ENCODE data around the gene IL10RB. TPM values are rescaled to one million over a fixed set of nuclear protein-coding genes. Genes with fewer than 3 reads are reported as not detected.

Gene IL10RB
- total RNA-seq, 4 donors from 2014 or later: 28.1 to 47.7 (median 32.3) TPM

GRCh38 chr21:33293811-33294216, 27.6 kb downstream of the IL10RB start:
- peak overlapping the region in 1 of 4 donors; percentile 31 for H3K27ac ChIP-seq
- WGBS, 2 donors: 35 to 51% methylated on average over 7 of the region's 7 CpGs
- H3K9me3 ChIP-seq: no peaks in the 10 kb centered on the region
- intact Hi-C loops (cut with DNase I): no loop called here
- peaks cover 0 to 79% (median 15%) of the 10 kb centered on the region in 3 donors for H3K36me3 ChIP-seq
- no peaks in the 10 kb centered on the region for H3K27me3 ChIP-seq
- H3K4me1 ChIP-seq: peaks cover 0 to 14% (median 0%) of the 10 kb centered on the region in 3 donors
- H3K4me3 ChIP-seq: no peak overlapping the region
- TF ChIP-seq POLR2A (IDR thresholded peaks at IDR 0.05): no peak
- DNase-seq: no peak

DNA sequence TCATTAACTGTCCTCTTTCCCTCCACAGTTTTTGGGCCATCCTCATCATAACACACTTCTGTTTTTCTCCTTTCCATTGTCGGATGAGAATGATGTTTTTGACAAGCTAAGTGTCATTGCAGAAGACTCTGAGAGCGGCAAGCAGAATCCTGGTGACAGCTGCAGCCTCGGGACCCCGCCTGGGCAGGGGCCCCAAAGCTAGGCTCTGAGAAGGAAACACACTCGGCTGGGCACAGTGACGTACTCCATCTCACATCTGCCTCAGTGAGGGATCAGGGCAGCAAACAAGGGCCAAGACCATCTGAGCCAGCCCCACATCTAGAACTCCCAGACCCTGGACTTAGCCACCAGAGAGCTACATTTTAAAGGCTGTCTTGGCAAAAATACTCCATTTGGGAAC, 30.0 kb downstream of the IL10RB start:
- Histone ChIP-seq H3K4me1 (peaks cover 0 to 37% (median 6%) of the 10 kb centered on the region in 3 donors), H3K27me3 (no peaks in the 10 kb centered on the region), H3K9me3 (no peaks in the 10 kb centered on the region), H3K4me3 (no peak overlapping the region), H3K27ac (no peak overlapping the region), H3K36me3 (peaks cover 0 to 59% (median 15%) of the 10 kb centered on the region in 3 donors)
- 79 to 90% methylated on average over 5 to 6 of the region's 6 CpGs for WGBS, 2 donors
- TF ChIP-seq CTCF (IDR thresholded peaks at IDR 0.05) (no peak), POLR2A (IDR thresholded peaks at IDR 0.05) (no peak)
- intact Hi-C loops (cut with DNase I): no loop called here
- no peak for DNase-seq

DNA sequence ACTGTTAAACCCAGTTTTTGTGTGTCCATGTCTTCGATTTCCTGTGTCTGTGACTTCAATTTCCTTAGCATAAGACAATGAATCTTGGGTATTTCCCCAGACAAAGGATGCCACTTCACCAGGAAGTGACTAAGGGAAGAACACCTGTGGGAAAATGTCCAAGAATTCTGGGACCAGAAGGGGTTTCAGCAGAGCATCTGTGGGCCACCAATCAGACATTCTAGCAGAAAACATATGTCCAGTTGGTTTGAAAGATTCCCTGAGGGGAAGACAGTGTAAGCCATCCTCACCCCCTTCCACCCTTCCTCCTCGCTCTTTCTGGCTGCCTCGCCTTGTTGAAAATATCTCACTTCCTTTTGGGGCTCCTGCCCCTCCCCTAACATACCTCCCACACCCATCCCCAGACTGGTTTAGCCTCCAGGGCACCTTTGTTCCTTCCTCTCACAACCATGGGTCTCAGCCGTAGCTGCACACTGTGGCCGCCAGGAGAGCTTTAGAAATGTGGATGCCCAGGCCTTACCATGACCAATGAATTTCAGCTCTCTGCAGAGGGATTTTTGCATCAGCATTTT, 33.1 kb downstream of the IL10RB start:
- Histone ChIP-seq H3K4me3 (no peak overlapping the region), H3K27me3 (no peaks in the 10 kb centered on the region), H3K4me1 (peaks cover 0 to 36% (median 13%) of the 10 kb centered on the region in 3 donors), H3K9me3 (no peaks in the 10 kb centered on the region), H3K27ac (peak overlapping the region in 2 of 4 donors; percentile 30 to 41), H3K36me3 (peaks cover 0 to 28% (median 9%) of the 10 kb centered on the region in 3 donors)
- WGBS, 2 donors: 25 to 51% methylated on average over 5 of the region's 5 CpGs
- intact Hi-C loops (cut with DNase I): no loop called here
- DNase-seq: no peak
- peak in 2 of 6 experiments; percentile 26 to 51 for TF ChIP-seq CTCF (IDR thresholded peaks at IDR 0.05)
- no peak for TF ChIP-seq POLR2A (IDR thresholded peaks at IDR 0.05)

- no peaks in the 10 kb centered on the region for H3K9me3 ChIP-seq
- peak overlapping the region; percentile 4 to 83 (median 44) for H3K27ac ChIP-seq
- no peak for DNase-seq
- H3K27me3 ChIP-seq: no peaks in the 10 kb centered on the region
- H3K4me3 ChIP-seq: no peak overlapping the region
- peaks cover 0 to 15% (median 9%) of the 10 kb centered on the region in 3 donors for H3K36me3 ChIP-seq
- intact Hi-C loops (cut with DNase I): no loop called here
- TF ChIP-seq POLR2A (IDR thresholded peaks at IDR 0.05) (no peak), CTCF (IDR thresholded peaks at IDR 0.05) (no peak)
- 57 to 65% methylated on average over 10 of the region's 10 CpGs for WGBS, 2 donors
- peaks cover 0 to 36% (median 13%) of the 10 kb centered on the region in 3 donors for H3K4me1 ChIP-seq
Observed at GRCh38 chr21:33300701-33301631, 34.8 kb downstream of the IL10RB start.

DNA sequence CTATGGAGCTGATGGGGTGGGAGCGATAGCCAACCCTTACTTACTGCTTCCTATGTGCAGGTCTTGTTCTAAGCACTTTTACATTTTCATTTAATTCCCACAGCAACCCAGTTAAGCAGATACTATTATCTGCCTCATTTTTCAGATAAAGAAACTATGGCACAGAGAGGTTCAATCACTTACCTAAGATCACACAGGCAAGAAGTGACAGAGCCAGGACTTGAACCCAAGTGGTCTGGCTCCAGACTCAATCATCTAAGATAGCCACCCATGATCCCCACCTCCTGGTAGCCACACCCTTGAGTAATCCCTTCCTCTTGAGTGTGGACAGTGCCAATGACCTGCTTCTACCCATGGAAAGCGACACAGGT, 35.5 kb downstream of the IL10RB start:
- Histone ChIP-seq H3K4me3 (no peak overlapping the region), H3K27me3 (no peaks in the 10 kb centered on the region), H3K27ac (peak overlapping the region; percentile 4 to 83 (median 44)), H3K4me1 (peaks cover 0 to 36% (median 13%) of the 10 kb centered on the region in 3 donors), H3K36me3 (peaks cover 0 to 9% (median 4%) of the 10 kb centered on the region in 3 donors), H3K9me3 (no peaks in the 10 kb centered on the region)
- intact Hi-C loops (cut with DNase I): no loop called here
- TF ChIP-seq CTCF (IDR thresholded peaks at IDR 0.05) (no peak), POLR2A (IDR thresholded peaks at IDR 0.05) (no peak)
- no peak for DNase-seq
- 75 to 90% methylated on average over 2 of the region's 2 CpGs for WGBS, 2 donors

Measured in esophagus squamous epithelium (tissue), 5 donors.